Panc1 (cell line): Measurements from ENCODE around the gene KATNIP. TPM values are rescaled to one million over a fixed set of nuclear protein-coding genes. Genes with fewer than 3 reads are reported as not detected.

Source experiments
- ATAC-seq: fragments of 200-7000 bp; cut with Tn5 transposase; 2 replicates; pipeline ENCODE4 v1.9.1; 2020; ENCODE audit warnings: mild to moderate bottlenecking, moderate library complexity
- BruUV-seq: library from RNA; stranded (reverse); fragments of 400-500 nt; replicated peaks from 2 replicates; lab custom pipeline; 2021; lab: Mats Ljungman, UMichigan
- CTCF ChIA-PET: fragments of 300-600 bp; sonication (Branson Sonifier 250); formaldehyde crosslinking; loops from one replicate; lab custom pipeline; 2022; ENCODE audit warnings: antibody characterized with exemption; lab: Charles Lee
- POLR2A ChIA-PET: fragments of 300-600 bp; sonication (Branson Sonifier 250); formaldehyde crosslinking; loops from one replicate; lab custom pipeline; 2022; ENCODE audit warnings: antibody characterized with exemption; lab: Charles Lee
- DNase-seq: peaks from one replicate; pipeline ENCODE4 v3.0.0-alpha.2; 2010; ENCODE audit warnings: low read depth, low spot score
- H3K27ac ChIP-seq: 2 replicates; pipeline ENCODE4 v1.5.1; 2011; ENCODE audit warnings: mild to moderate bottlenecking, low read length, inconsistent platforms
- H3K27me3 ChIP-seq: fragments of 200-500 bp; sonication (Bioruptor generic); 2 replicates; pipeline ENCODE4 v1.6.0; 2014; ENCODE audit warnings: low read length, inconsistent platforms; ENCODE audit not compliant: control insufficient read depth, insufficient read depth
- H3K36me3 ChIP-seq: fragments of 200-500 bp; sonication (Bioruptor generic); 2 replicates; pipeline ENCODE4 v1.5.1; 2014; ENCODE audit warnings: inconsistent platforms, mild to moderate bottlenecking, low read length, moderate library complexity; ENCODE audit not compliant: control insufficient read depth, insufficient read depth
- H3K4me1 ChIP-seq: 2 replicates; pipeline ENCODE4 v1.5.1; 2011; ENCODE audit warnings: inconsistent platforms, mild to moderate bottlenecking, low read length, moderate library complexity; ENCODE audit not compliant: control insufficient read depth, insufficient read depth
- H3K4me3 ChIP-seq, 2 experiments: 2 replicates each; pipeline ENCODE4 v1.5.1; 2011 to 2012; ENCODE audit warnings: low read depth in 2 of 2, low read length in 2 of 2, mild to moderate bottlenecking in 2 of 2, inconsistent platforms in 1 of 2, moderate library complexity in 1 of 2
- H3K9me3 ChIP-seq: fragments of 200-500 bp; sonication (Bioruptor generic); 2 replicates; pipeline ENCODE4 v1.5.1; 2014; ENCODE audit warnings: low read depth, mild to moderate bottlenecking, inconsistent platforms, low read length, moderate library complexity; ENCODE audit not compliant: control insufficient read depth, insufficient read depth
- POLR2AphosphoS5 ChIP-seq: IDR thresholded peaks from 2 replicates; pipeline ENCODE4 v1.6.1; 2012; ENCODE audit warnings: mild to moderate bottlenecking, low read depth, low read length, moderate library complexity
- SIN3A ChIP-seq: IDR thresholded peaks from 2 replicates; pipeline ENCODE4 v1.6.1; 2012; ENCODE audit warnings: low read depth, mild to moderate bottlenecking, low read length, moderate library complexity, borderline replicate concordance; ENCODE audit not compliant: insufficient read depth
- TCF7L2 ChIP-seq: IDR thresholded peaks from 2 replicates; pipeline ENCODE4 v1.6.1; 2011; ENCODE audit warnings: mild to moderate bottlenecking, low read depth, low read length, inconsistent platforms
- in situ Hi-C: cut with HindIII; loops from 2 replicates; pipeline ENCODE4 v1.10.0; 2016; ENCODE audit warnings: low sequenced_read_pairs, low pct_unique_long_range_greater_than_20kb
- intact Hi-C: fragments of 100-400 bp; cut with micrococcal nuclease; formaldehyde crosslinking; loops from one replicate; pipeline ENCODE4 v1.10.0; 2022; ENCODE audit not compliant: unreplicated experiment
- total RNA-seq: library from RNA; stranded (reverse); gene quantifications from one replicate; pipeline ENCODE4 v1.2.1, GENCODE V29; 2021; ENCODE audit not compliant: unreplicated experiment
- TF ChIP-seq, protein P1 (sequence below), 2 experiments: IDR thresholded peaks; 2 replicates each; pipeline ENCODE4 v1.6.1; 2011 to 2012; ENCODE audit warnings: low read depth in 2 of 2, control low read depth in 1 of 2, low read length in 1 of 2, mild to moderate bottlenecking in 1 of 2, moderate library complexity in 1 of 2; ENCODE audit not compliant: insufficient read depth in 1 of 2
- TF ChIP-seq, protein P2 (sequence below): fragments of 450-650 bp; IDR thresholded peaks from 2 replicates; pipeline ENCODE4 v1.5.1; 2017; ENCODE audit warnings: mild to moderate bottlenecking

KATNIP gene
- total RNA-seq, 1 experiment from 2014 or later = 36.7 TPM

DNA sequence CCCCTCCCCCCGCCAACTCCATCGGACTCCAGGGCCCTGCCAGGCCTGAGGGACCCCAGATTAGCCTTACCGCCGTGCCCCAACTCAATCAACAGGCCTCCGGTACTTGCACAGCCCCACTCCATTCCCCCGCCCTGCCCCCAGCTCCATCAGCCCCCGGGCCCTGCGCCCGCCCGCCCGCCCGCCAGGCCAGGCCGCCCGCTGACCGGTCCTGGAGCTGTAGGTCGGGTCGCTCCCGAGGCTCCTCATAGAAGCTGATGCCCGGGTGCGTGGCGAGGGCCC, 539 bp upstream of the KATNIP start:
- peaks cover 17% of the 10 kb centered on the region for H3K4me1 ChIP-seq
- intact Hi-C loops (no loop called here), in situ Hi-C loops (no loop called here)
- peaks cover 4% of the 10 kb centered on the region; the same call in 1 of the 2 replicates for H3K36me3 ChIP-seq
- BruUV-seq = no TSS peak
- peak overlapping the region; percentile 81 for H3K27ac ChIP-seq
- ChIA-PET POLR2A (interaction anchor here (0.7 to 1.3 kb wide), 4 partner anchors 20 to 335 kb away, joined by 3 to 5 read pairs (median 4); no protein-coding TSS in a partner anchor), CTCF (interaction anchor here (0.7 kb wide), 1 partner anchor 549 kb away, joined by 4 read pairs; no protein-coding TSS in a partner anchor)
- ATAC-seq (peak; percentile 74), DNase-seq (no peak)
- no peaks in the 10 kb centered on the region for H3K9me3 ChIP-seq
- no peaks in the 10 kb centered on the region for H3K27me3 ChIP-seq
- peak overlapping the region; percentile 90 to 100 for H3K4me3 ChIP-seq
- TF ChIP-seq POLR2AphosphoS5 (no peak), SIN3A (no peak), TCF7L2 (no peak)
- TF ChIP-seq, protein P1, sequence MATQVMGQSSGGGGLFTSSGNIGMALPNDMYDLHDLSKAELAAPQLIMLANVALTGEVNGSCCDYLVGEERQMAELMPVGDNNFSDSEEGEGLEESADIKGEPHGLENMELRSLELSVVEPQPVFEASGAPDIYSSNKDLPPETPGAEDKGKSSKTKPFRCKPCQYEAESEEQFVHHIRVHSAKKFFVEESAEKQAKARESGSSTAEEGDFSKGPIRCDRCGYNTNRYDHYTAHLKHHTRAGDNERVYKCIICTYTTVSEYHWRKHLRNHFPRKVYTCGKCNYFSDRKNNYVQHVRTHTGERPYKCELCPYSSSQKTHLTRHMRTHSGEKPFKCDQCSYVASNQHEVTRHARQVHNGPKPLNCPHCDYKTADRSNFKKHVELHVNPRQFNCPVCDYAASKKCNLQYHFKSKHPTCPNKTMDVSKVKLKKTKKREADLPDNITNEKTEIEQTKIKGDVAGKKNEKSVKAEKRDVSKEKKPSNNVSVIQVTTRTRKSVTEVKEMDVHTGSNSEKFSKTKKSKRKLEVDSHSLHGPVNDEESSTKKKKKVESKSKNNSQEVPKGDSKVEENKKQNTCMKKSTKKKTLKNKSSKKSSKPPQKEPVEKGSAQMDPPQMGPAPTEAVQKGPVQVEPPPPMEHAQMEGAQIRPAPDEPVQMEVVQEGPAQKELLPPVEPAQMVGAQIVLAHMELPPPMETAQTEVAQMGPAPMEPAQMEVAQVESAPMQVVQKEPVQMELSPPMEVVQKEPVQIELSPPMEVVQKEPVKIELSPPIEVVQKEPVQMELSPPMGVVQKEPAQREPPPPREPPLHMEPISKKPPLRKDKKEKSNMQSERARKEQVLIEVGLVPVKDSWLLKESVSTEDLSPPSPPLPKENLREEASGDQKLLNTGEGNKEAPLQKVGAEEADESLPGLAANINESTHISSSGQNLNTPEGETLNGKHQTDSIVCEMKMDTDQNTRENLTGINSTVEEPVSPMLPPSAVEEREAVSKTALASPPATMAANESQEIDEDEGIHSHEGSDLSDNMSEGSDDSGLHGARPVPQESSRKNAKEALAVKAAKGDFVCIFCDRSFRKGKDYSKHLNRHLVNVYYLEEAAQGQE (IDR thresholded peaks at IDR 0.05; ENCODE audit: insufficient read depth in 1 of 2, low read depth in 2 of 2, low read length in 1 of 2) = no peak
- TF ChIP-seq, protein P2, sequence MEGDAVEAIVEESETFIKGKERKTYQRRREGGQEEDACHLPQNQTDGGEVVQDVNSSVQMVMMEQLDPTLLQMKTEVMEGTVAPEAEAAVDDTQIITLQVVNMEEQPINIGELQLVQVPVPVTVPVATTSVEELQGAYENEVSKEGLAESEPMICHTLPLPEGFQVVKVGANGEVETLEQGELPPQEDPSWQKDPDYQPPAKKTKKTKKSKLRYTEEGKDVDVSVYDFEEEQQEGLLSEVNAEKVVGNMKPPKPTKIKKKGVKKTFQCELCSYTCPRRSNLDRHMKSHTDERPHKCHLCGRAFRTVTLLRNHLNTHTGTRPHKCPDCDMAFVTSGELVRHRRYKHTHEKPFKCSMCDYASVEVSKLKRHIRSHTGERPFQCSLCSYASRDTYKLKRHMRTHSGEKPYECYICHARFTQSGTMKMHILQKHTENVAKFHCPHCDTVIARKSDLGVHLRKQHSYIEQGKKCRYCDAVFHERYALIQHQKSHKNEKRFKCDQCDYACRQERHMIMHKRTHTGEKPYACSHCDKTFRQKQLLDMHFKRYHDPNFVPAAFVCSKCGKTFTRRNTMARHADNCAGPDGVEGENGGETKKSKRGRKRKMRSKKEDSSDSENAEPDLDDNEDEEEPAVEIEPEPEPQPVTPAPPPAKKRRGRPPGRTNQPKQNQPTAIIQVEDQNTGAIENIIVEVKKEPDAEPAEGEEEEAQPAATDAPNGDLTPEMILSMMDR = no peak

DNA sequence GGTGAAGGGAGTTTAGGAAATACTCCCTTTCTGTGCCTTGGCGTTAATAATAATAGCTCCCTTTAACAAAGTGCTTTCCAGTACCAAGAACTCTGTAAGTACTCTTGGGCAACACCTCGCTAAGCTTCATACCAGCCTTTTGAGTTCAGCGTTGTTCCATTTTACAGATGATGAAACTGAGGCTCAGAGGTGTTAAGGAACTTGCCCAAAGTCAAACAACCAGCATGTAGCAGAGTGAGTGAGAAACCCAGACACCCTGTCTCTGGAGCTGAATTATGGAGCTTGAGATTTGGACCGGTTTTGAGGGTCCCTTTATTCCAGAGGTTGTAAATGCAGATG, 607 bp downstream of the KATNIP start:
- POLR2A ChIA-PET = interaction anchor here (0.6 to 1.3 kb wide), 4 partner anchors 21 to 659 kb away, joined by 3 to 16 read pairs (median 4); no protein-coding TSS in a partner anchor
- in situ Hi-C loops (no loop called here), intact Hi-C loops (no loop called here)
- ATAC-seq = no peak
- DNase-seq = no peak
- CTCF ChIA-PET = no interaction called here
- Histone ChIP-seq H3K27me3 (no peaks in the 10 kb centered on the region), H3K4me3 (peak overlapping the region; percentile 90 to 100), H3K9me3 (no peaks in the 10 kb centered on the region), H3K4me1 (peaks cover 17% of the 10 kb centered on the region), H3K27ac (peak overlapping the region; percentile 87), H3K36me3 (no peaks in the 10 kb centered on the region)
- TSS peak; percentile 95 for BruUV-seq
- no peak for TF ChIP-seq SIN3A
- no peak for TF ChIP-seq POLR2AphosphoS5
- no peak for TF ChIP-seq TCF7L2
- TF ChIP-seq, protein P1 (IDR thresholded peaks at IDR 0.05; ENCODE audit: insufficient read depth in 1 of 2, low read depth in 2 of 2, low read length in 1 of 2) = no peak
- TF ChIP-seq, protein P2 = no peak
